Esophagus muscularis mucosa (tissue), 4 donors: ENCODE results near the gene MAN1A2. TPM values are rescaled to one million over a fixed set of nuclear protein-coding genes. Genes with fewer than 3 reads are reported as not detected.

ENCODE experiments used
- DNase-seq: peaks from one replicate; pipeline ENCODE4 v3.0.0-alpha.2; 2017; ENCODE audit errors: extremely low spot score
- H3K27ac ChIP-seq, 4 donors: fragments of 200-600 bp; sonication (generic); replicated peaks in 1 of 4; 1 replicate in 3 of 4; 2 replicates in 1 of 4; pipeline ENCODE4 v1.5.1; 2016 to 2019; ENCODE audit warnings: mild to moderate bottlenecking in 1 of 4
- H3K27me3 ChIP-seq, 4 donors: fragments of 200-600 bp; sonication (generic); one replicate each; pipeline versions ENCODE4 v1.5.1 to v1.6.0; 2016 to 2019
- H3K36me3 ChIP-seq, 4 donors: fragments of 200-600 bp; sonication (generic); one replicate each; pipeline ENCODE4 v1.5.1; 2016 to 2019
- H3K4me1 ChIP-seq, 4 donors: fragments of 200-600 bp; sonication (generic); one replicate each; pipeline ENCODE4 v1.5.1; 2016 to 2019
- H3K4me3 ChIP-seq, 4 donors: fragments of 200-600 bp; sonication (generic); 1 replicate in 2 of 4; 2 replicates in 2 of 4; pipeline ENCODE4 v1.5.1; 2016 to 2019; ENCODE audit warnings: mild to moderate bottlenecking in 4 of 4, moderate library complexity in 1 of 4
- H3K9me3 ChIP-seq, 4 donors: fragments of 200-600 bp; sonication (generic); 1 replicate in 3 of 4; 2 replicates in 1 of 4; pipeline ENCODE4 v1.5.1; 2016 to 2019
- CTCF ChIP-seq, 3 experiments: fragments of 200-600 bp in 2 of 3; fragments of 450-650 bp in 1 of 3; sonication (generic) in 2 of 3; IDR thresholded peaks; one replicate each; pipeline ENCODE4 v1.5.1; 2017 to 2019; ENCODE audit warnings: antibody characterized with exemption in 3 of 3, mild to moderate bottlenecking in 2 of 3, moderate library complexity in 1 of 3
- EP300 ChIP-seq: sonication (generic); formaldehyde crosslinking; IDR thresholded peaks from one replicate; pipeline ENCODE4 v1.6.1; 2017; ENCODE audit warnings: antibody characterized with exemption
- POLR2A ChIP-seq: fragments of 450-650 bp; IDR thresholded peaks from one replicate; pipeline ENCODE4 v1.6.1; 2017; ENCODE audit warnings: antibody characterized with exemption, moderate library complexity, mild to moderate bottlenecking, low read depth
- POLR2AphosphoS5 ChIP-seq, 2 donors: sonication (generic); formaldehyde crosslinking; IDR thresholded peaks; one replicate each; pipeline ENCODE4 v1.6.1; 2017; ENCODE audit warnings: antibody characterized with exemption in 2 of 2
- WGBS: methylation state at CpG from one replicate; pipeline ENCODE4 v1.1.5; 2018; 5-methylcytosine and 5-hydroxymethylcytosine counted together
- intact Hi-C: fragments of 100-400 bp; cut with DNase I; formaldehyde crosslinking; loops from one replicate; pipeline ENCODE4 v1.15.1; 2023
- total RNA-seq, 4 donors: library from RNA; depleted of rRNA; stranded (reverse); fragments of >200 nt; gene quantifications; one replicate each; pipeline versions ENCODE4 v1.1.0 to v1.2.1, GENCODE V29; 2016

The MAN1A2 gene
- total RNA-seq, 4 donors from 2014 or later, result 45.4 to 51.7 (median 48.3) TPM

GRCh38 chr1:117570988-117571409 lies 203.8 kb downstream of the MAN1A2 start:
- TF ChIP-seq EP300, result no peak
- no peak for TF ChIP-seq CTCF (IDR thresholded peaks at IDR 0.05)
- no peak for TF ChIP-seq POLR2AphosphoS5 (IDR thresholded peaks at IDR 0.05)
- no peak for TF ChIP-seq POLR2A
- no peak overlapping the region for H3K27ac ChIP-seq
- WGBS, result 87% methylated on average over 7 of the region's 8 CpGs
- no peak overlapping the region for H3K4me3 ChIP-seq
- H3K36me3 ChIP-seq, result no peaks in the 10 kb centered on the region
- H3K4me1 ChIP-seq, result peaks cover 0 to 8% (median 0%) of the 10 kb centered on the region in 4 donors
- H3K9me3 ChIP-seq, result no peaks in the 10 kb centered on the region
- H3K27me3 ChIP-seq, result no peaks in the 10 kb centered on the region
- DNase-seq, result no peak
- intact Hi-C loops, result no loop called here

- TF ChIP-seq POLR2AphosphoS5 (IDR thresholded peaks at IDR 0.05), result no peak
- TF ChIP-seq EP300, result no peak
- TF ChIP-seq CTCF (IDR thresholded peaks at IDR 0.05), result no peak
- Histone ChIP-seq H3K9me3 (no peaks in the 10 kb centered on the region), H3K27ac (no peak overlapping the region), H3K36me3 (no peaks in the 10 kb centered on the region), H3K4me1 (peaks cover 0 to 8% (median 0%) of the 10 kb centered on the region in 4 donors), H3K27me3 (no peaks in the 10 kb centered on the region), H3K4me3 (no peak overlapping the region)
- intact Hi-C loops, result no loop called here
- DNase-seq, result no peak
- 85% methylated on average over 5 of the region's 5 CpGs for WGBS
These were observed 204.2 kb downstream of the MAN1A2 start for GRCh38 chr1:117571496-117571895.

GRCh38 chr1:117572546-117572945 lies 205.3 kb downstream of the MAN1A2 start:
- no peak for TF ChIP-seq POLR2A
- no peak for TF ChIP-seq EP300
- TF ChIP-seq POLR2AphosphoS5 (IDR thresholded peaks at IDR 0.05), result no peak
- no peak for TF ChIP-seq CTCF (IDR thresholded peaks at IDR 0.05)
- H3K27me3 ChIP-seq, result no peaks in the 10 kb centered on the region
- 69% methylated on average over 4 of the region's 4 CpGs for WGBS
- intact Hi-C loops, result no loop called here
- H3K9me3 ChIP-seq, result no peaks in the 10 kb centered on the region
- H3K27ac ChIP-seq, result no peak overlapping the region
- H3K4me3 ChIP-seq, result no peak overlapping the region
- no peaks in the 10 kb centered on the region for H3K36me3 ChIP-seq
- DNase-seq, result no peak
- peaks cover 0 to 8% (median 0%) of the 10 kb centered on the region in 4 donors for H3K4me1 ChIP-seq

- Histone ChIP-seq H3K4me1 (peaks cover 0 to 8% (median 0%) of the 10 kb centered on the region in 4 donors), H3K9me3 (no peaks in the 10 kb centered on the region), H3K27ac (no peak overlapping the region), H3K27me3 (no peaks in the 10 kb centered on the region), H3K36me3 (no peaks in the 10 kb centered on the region), H3K4me3 (no peak overlapping the region)
- 72% methylated on average over 8 of the region's 10 CpGs for WGBS
- no peak for DNase-seq
- intact Hi-C loops, result no loop called here
- TF ChIP-seq POLR2A, result no peak
- no peak for TF ChIP-seq EP300
- TF ChIP-seq POLR2AphosphoS5 (IDR thresholded peaks at IDR 0.05), result no peak
- no peak for TF ChIP-seq CTCF (IDR thresholded peaks at IDR 0.05)
These were observed 206.3 kb downstream of the MAN1A2 start for GRCh38 chr1:117573386-117574023.
